Caco-2 (cell line): Measurements from ENCODE around the gene TRDMT1. TPM values are rescaled to one million over a fixed set of nuclear protein-coding genes. Genes with fewer than 3 reads are reported as not detected.

Experiments used
- BruUV-seq: library from RNA; stranded (reverse); fragments of 400-500 nt; replicated peaks from 2 replicates; lab custom pipeline; 2021; lab: Mats Ljungman, UMichigan
- CTCF ChIA-PET: fragments of 300-600 bp; sonication (Branson Sonifier 250); formaldehyde crosslinking; loops from one replicate; lab custom pipeline; 2022; ENCODE audit warnings: antibody characterized with exemption; lab: Charles Lee
- POLR2A ChIA-PET: fragments of 300-600 bp; sonication (Branson Sonifier 250); formaldehyde crosslinking; loops from one replicate; lab custom pipeline; 2022; ENCODE audit warnings: antibody characterized with exemption; lab: Charles Lee
- DNase-seq, 2 experiments: peaks; one replicate each; pipeline versions ENCODE4 v3.0.0 to v3.0.0-alpha.2; 2020 to 2022
- H3K27me3 ChIP-seq: replicated peaks from 2 replicates; pipeline ENCODE4 v1.6.0; 2011; ENCODE audit warnings: low read length; ENCODE audit not compliant: control insufficient read depth, insufficient read depth
- H3K36me3 ChIP-seq: 2 replicates; pipeline ENCODE4 v1.5.1; 2011; ENCODE audit warnings: low read length; ENCODE audit not compliant: control insufficient read depth, insufficient read depth
- H3K4me1 ChIP-seq: fragments of 250-450 bp; sonication (Bioruptor Pico); 2 replicates; pipeline ENCODE4 v1.5.1; 2020; ENCODE audit warnings: mild to moderate bottlenecking
- H3K4me3 ChIP-seq: 2 replicates; pipeline ENCODE4 v1.5.1; 2011; ENCODE audit warnings: low read depth, mild to moderate bottlenecking, control low read depth, low read length
- H3K9me3 ChIP-seq: fragments of 250-450 bp; sonication (Bioruptor Pico); 2 replicates; pipeline ENCODE4 v1.5.1; 2020; ENCODE audit warnings: mild to moderate bottlenecking, moderate library complexity
- H3K27ac Mint-ChIP-seq: one replicate; pipeline ENCODE4 v1.8.0; 2022; ENCODE audit warnings: mixed read lengths; ENCODE audit not compliant: unreplicated experiment
- H3K27me3 Mint-ChIP-seq: one replicate; pipeline ENCODE4 v1.8.0; 2022; ENCODE audit warnings: mixed read lengths; ENCODE audit not compliant: insufficient read depth, unreplicated experiment
- H3K36me3 Mint-ChIP-seq: one replicate; pipeline ENCODE4 v1.8.0; 2022; ENCODE audit warnings: mild to moderate bottlenecking, mixed read lengths; ENCODE audit not compliant: insufficient read depth, unreplicated experiment
- H3K4me1 Mint-ChIP-seq: one replicate; pipeline ENCODE4 v1.8.0; 2022; ENCODE audit warnings: low read depth, mixed read lengths; ENCODE audit not compliant: unreplicated experiment
- H3K4me3 Mint-ChIP-seq: one replicate; pipeline ENCODE4 v1.8.0; 2022; ENCODE audit warnings: mild to moderate bottlenecking, moderate library complexity, mixed read lengths; ENCODE audit not compliant: unreplicated experiment
- H3K9me3 Mint-ChIP-seq: one replicate; pipeline ENCODE4 v1.8.0; 2022; ENCODE audit warnings: mixed read lengths; ENCODE audit not compliant: unreplicated experiment
- CTCF ChIP-seq, 2 experiments: fragments of 200-600 bp in 1 of 2; IDR thresholded peaks; 1 replicate in 1 of 2; 2 replicates in 1 of 2; pipeline versions ENCODE4 v1.5.1 to v1.8.0; 2011 to 2022; ENCODE audit warnings: antibody characterized with exemption in 1 of 2, control low read depth in 1 of 2, inconsistent platforms in 1 of 2, low read depth in 1 of 2, low read length in 1 of 2, mild to moderate bottlenecking in 1 of 2, moderate library complexity in 1 of 2; ENCODE audit not compliant: insufficient read depth in 1 of 2, severe bottlenecking in 1 of 2, unreplicated experiment in 1 of 2
- intact Hi-C: fragments of 100-400 bp; cut with micrococcal nuclease; formaldehyde crosslinking; loops from one replicate; pipeline ENCODE4 v1.10.0; 2022; ENCODE audit not compliant: unreplicated experiment
- total RNA-seq: library from RNA; stranded (reverse); gene quantifications from 2 replicates; pipeline ENCODE4 v1.2.3, GENCODE V29; 2022

TRDMT1 gene
- total RNA-seq, 1 experiment from 2014 or later = 8.6 TPM

DNA sequence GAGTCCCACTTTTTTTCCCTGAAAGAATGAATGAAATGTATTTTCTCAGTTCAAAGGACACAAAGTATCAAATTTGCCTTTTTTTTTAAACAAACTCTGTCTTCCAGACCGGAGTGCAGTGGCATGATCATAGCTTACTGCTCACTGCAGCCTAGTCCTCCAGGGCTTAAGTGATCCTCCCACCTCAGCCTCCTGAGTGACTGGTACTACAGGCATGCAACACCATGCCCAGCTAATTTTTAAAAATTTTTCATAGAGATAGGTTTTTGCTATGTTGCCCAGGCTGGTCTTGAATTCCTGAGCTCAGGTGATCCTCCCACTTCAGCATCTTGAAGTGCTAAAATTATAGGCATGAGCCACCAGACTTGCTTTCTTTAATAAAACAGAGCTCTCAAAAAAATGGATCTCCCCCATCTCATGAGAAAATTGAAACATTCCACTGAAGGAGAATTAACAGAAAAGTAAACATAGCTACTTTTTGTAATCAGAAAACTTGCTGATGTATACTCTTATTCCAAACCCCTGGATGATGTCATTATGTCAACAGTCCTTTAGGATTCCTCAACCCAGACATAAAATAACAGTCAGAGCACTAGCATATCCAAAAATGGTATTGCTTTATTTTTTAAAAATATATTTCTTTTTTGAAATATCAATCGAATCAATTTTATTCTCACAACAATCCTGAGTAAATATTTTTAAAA, 12.3 kb upstream of the TRDMT1 start:
- Histone ChIP-seq H3K4me1 (peaks cover 45% of the 10 kb centered on the region), H3K36me3 (no peaks in the 10 kb centered on the region), H3K9me3 (no peaks in the 10 kb centered on the region), H3K27me3 (no peaks in the 10 kb centered on the region), H3K4me3 (no peak overlapping the region)
- Mint-ChIP-seq H3K27me3 (no peaks in the 10 kb centered on the region), H3K27ac (no peak overlapping the region), H3K9me3 (no peaks in the 10 kb centered on the region), H3K4me1 (peaks cover 45% of the 10 kb centered on the region), H3K36me3 (no peaks in the 10 kb centered on the region), H3K4me3 (no peak overlapping the region)
- intact Hi-C loops = no loop called here
- ChIA-PET CTCF (interaction anchor here (0.9 kb wide), 1 partner anchor 17 kb away, joined by 4 read pairs; no protein-coding TSS in a partner anchor), POLR2A (no interaction called here)
- no TSS peak for BruUV-seq
- TF ChIP-seq CTCF (IDR thresholded peaks at IDR 0.05; ENCODE audit: insufficient read depth in 1 of 2, low read depth in 1 of 2, low read length in 1 of 2, severe bottlenecking in 1 of 2, unreplicated experiment in 1 of 2) = no peak
- DNase-seq = no peak

- DNase-seq = no peak
- no peak overlapping the region for H3K4me3 Mint-ChIP-seq
- H3K27me3 ChIP-seq = no peaks in the 10 kb centered on the region
- H3K4me3 ChIP-seq = no peak overlapping the region
- H3K9me3 ChIP-seq = no peaks in the 10 kb centered on the region
- H3K36me3 Mint-ChIP-seq = no peaks in the 10 kb centered on the region
- BruUV-seq = no TSS peak
- H3K9me3 Mint-ChIP-seq = no peaks in the 10 kb centered on the region
- H3K27ac Mint-ChIP-seq = peak overlapping the region; percentile 33
- no peaks in the 10 kb centered on the region for H3K36me3 ChIP-seq
- TF ChIP-seq CTCF (IDR thresholded peaks at IDR 0.05; ENCODE audit: insufficient read depth in 1 of 2, low read depth in 1 of 2, low read length in 1 of 2, severe bottlenecking in 1 of 2, unreplicated experiment in 1 of 2) = no peak
- ChIA-PET CTCF (interaction anchor here (1.7 kb wide), 1 partner anchor 18 kb away, joined by 4 read pairs; no protein-coding TSS in a partner anchor), POLR2A (no interaction called here)
- no peaks in the 10 kb centered on the region for H3K27me3 Mint-ChIP-seq
- intact Hi-C loops = no loop called here
- H3K4me1 ChIP-seq = peaks cover 54% of the 10 kb centered on the region
- peaks cover 45% of the 10 kb centered on the region for H3K4me1 Mint-ChIP-seq
Measured at GRCh38 chr10:17212802-17213221, 11.3 kb upstream of the TRDMT1 start.

- peaks cover 54% of the 10 kb centered on the region for H3K4me1 ChIP-seq
- intact Hi-C loops = no loop called here
- H3K27ac Mint-ChIP-seq = no peak overlapping the region
Measured at GRCh38 chr10:17210361-17210760, 8.9 kb upstream of the TRDMT1 start.

More at GRCh38 chr10:17210361-17210760, 8.9 kb upstream of the TRDMT1 start:
- no peaks in the 10 kb centered on the region for H3K27me3 Mint-ChIP-seq
- H3K9me3 Mint-ChIP-seq = no peaks in the 10 kb centered on the region
- Histone ChIP-seq H3K36me3 (no peaks in the 10 kb centered on the region), H3K9me3 (no peaks in the 10 kb centered on the region), H3K4me3 (no peak overlapping the region), H3K27me3 (no peaks in the 10 kb centered on the region)
- peak overlapping the region; percentile 18 for H3K4me3 Mint-ChIP-seq
- CTCF ChIA-PET = no interaction called here
- H3K36me3 Mint-ChIP-seq = no peaks in the 10 kb centered on the region
- peaks cover 40% of the 10 kb centered on the region for H3K4me1 Mint-ChIP-seq
- POLR2A ChIA-PET = no interaction called here
- DNase-seq = no peak
- BruUV-seq = no TSS peak
- TF ChIP-seq CTCF (IDR thresholded peaks at IDR 0.05; ENCODE audit: insufficient read depth in 1 of 2, low read depth in 1 of 2, low read length in 1 of 2, severe bottlenecking in 1 of 2, unreplicated experiment in 1 of 2) = no peak
